HG02610 (cell line): ENCODE data around the gene ESR1.
"Not testable (repeated sequence)": the region's sequence is repeated elsewhere in the genome, so short reads cannot be mapped to it uniquely, and the experiment has no call there.

ENCODE experiments used
- ATAC-seq: cut with Tn5 transposase; IDR thresholded peaks from one replicate; pipeline ENCODE4 v1.9.1; 2021; ENCODE audit warnings: mild to moderate bottlenecking, moderate library complexity; ENCODE audit not compliant: unreplicated experiment

The ESR1 gene

GRCh38 chr6:151964412-151964811, 156.9 kb downstream of the ESR1 start:
- ATAC-seq, result not testable (repeated sequence)

GRCh38 chr6:151974061-151974617, 166.7 kb downstream of the ESR1 start:
- no peak for ATAC-seq

GRCh38 chr6:151975795-151976194, 168.3 kb downstream of the ESR1 start:
- ATAC-seq, result no peak

GRCh38 chr6:151988199-151988598, 180.7 kb downstream of the ESR1 start:
- ATAC-seq, result not testable (repeated sequence)

GRCh38 chr6:151992091-151992490, 184.6 kb downstream of the ESR1 start:
- no peak for ATAC-seq

GRCh38 chr6:151993364-151993763, 185.9 kb downstream of the ESR1 start:
- ATAC-seq, result no peak

- ATAC-seq, result no peak
Measured at GRCh38 chr6:151998784-151999183, 191.3 kb downstream of the ESR1 start.

- ATAC-seq, result no peak
Measured at GRCh38 chr6:151999194-151999593, 191.7 kb downstream of the ESR1 start.

GRCh38 chr6:152001408-152001807, 193.9 kb downstream of the ESR1 start:
- ATAC-seq, result no peak

GRCh38 chr6:152002306-152002705, 194.8 kb downstream of the ESR1 start:
- no peak for ATAC-seq

GRCh38 chr6:152004036-152004566, 196.6 kb downstream of the ESR1 start:
- no peak for ATAC-seq

GRCh38 chr6:152004896-152005295, 197.4 kb downstream of the ESR1 start:
- ATAC-seq, result no peak

GRCh38 chr6:152008779-152009178, 201.3 kb downstream of the ESR1 start:
- no peak for ATAC-seq

- ATAC-seq, result no peak
Measured at GRCh38 chr6:152012227-152012626, 204.7 kb downstream of the ESR1 start.

GRCh38 chr6:152018876-152019275, 211.4 kb downstream of the ESR1 start:
- ATAC-seq, result no peak

- ATAC-seq, result no peak
Measured at GRCh38 chr6:152022303-152022702, 214.8 kb downstream of the ESR1 start.

- ATAC-seq, result no peak
Measured at GRCh38 chr6:152023613-152024012, 216.1 kb downstream of the ESR1 start.

- ATAC-seq, result no peak
Measured at GRCh38 chr6:152026291-152026690, 218.8 kb downstream of the ESR1 start.

GRCh38 chr6:152026744-152027143, 219.3 kb downstream of the ESR1 start:
- not testable (repeated sequence) for ATAC-seq

GRCh38 chr6:152033765-152034164, 226.3 kb downstream of the ESR1 start:
- not testable (repeated sequence) for ATAC-seq

- no peak for ATAC-seq
Measured at GRCh38 chr6:152034631-152035030, 227.1 kb downstream of the ESR1 start.

GRCh38 chr6:152046118-152046517, 238.6 kb downstream of the ESR1 start:
- no peak for ATAC-seq

- no peak for ATAC-seq
Measured at GRCh38 chr6:152048921-152049320, 241.4 kb downstream of the ESR1 start.
